ENCODE measurements around the gene RHBDL3. TPM values are rescaled to one million over a fixed set of nuclear protein-coding genes. Genes with fewer than 3 reads are reported as not detected.
"Not testable (repeated sequence)": the region's sequence is repeated elsewhere in the genome, so short reads cannot be mapped to it uniquely, and the experiment has no call there.

Gene RHBDL3
- total and polyA plus RNA-seq, 9 donors, result 0.83 to 5.6 (median 2.0) TPM

DNA sequence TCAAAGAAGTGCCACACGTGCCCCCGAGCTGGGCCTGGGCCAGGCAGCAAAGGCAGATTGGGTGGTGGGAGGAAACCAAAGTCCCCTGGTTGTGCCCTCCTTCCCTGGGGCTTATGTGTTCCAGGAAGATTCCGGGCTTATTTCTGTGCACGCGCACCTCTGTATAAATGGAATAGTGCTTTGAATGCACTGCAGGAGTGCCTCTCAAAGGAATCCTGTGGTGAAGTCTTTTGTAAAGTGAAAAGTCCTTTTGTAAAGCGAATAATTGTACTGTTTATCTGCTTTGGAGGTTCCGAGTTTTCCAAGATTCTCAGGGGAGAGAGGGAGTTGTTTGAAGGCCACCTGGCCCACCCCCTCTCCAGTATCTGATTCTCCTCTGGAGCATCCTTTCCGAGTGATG, 49.5 kb downstream of the RHBDL3 start:
- Histone ChIP-seq H3K36me3 (no peaks in the 10 kb centered on the region), H3K4me1 (ENCODE audit: insufficient read depth) (no peaks in the 10 kb centered on the region), H3K9me3 (no peaks in the 10 kb centered on the region), H3K27me3 (no peaks in the 10 kb centered on the region), H3K27ac (no peak overlapping the region), H3K4me3 (no peak overlapping the region)
- intact Hi-C loops (cut with DNase I), result loop anchor here in 2 of 4 donors (5.0 to 10.0 kb wide), 2 partner anchors 60 to 63 kb away; no protein-coding TSS in a partner anchor
- no peak for DNase-seq
- WGBS, 3 donors, result 81 to 90% (median 88%) methylated on average over 8 of the region's 8 CpGs
- TF ChIP-seq, protein P1, sequence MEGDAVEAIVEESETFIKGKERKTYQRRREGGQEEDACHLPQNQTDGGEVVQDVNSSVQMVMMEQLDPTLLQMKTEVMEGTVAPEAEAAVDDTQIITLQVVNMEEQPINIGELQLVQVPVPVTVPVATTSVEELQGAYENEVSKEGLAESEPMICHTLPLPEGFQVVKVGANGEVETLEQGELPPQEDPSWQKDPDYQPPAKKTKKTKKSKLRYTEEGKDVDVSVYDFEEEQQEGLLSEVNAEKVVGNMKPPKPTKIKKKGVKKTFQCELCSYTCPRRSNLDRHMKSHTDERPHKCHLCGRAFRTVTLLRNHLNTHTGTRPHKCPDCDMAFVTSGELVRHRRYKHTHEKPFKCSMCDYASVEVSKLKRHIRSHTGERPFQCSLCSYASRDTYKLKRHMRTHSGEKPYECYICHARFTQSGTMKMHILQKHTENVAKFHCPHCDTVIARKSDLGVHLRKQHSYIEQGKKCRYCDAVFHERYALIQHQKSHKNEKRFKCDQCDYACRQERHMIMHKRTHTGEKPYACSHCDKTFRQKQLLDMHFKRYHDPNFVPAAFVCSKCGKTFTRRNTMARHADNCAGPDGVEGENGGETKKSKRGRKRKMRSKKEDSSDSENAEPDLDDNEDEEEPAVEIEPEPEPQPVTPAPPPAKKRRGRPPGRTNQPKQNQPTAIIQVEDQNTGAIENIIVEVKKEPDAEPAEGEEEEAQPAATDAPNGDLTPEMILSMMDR (IDR thresholded peaks at IDR 0.05), result no peak
- TF ChIP-seq POLR2A (IDR thresholded peaks at IDR 0.05), result no peak
- TF ChIP-seq EP300 (IDR thresholded peaks at IDR 0.05), result no peak

DNA sequence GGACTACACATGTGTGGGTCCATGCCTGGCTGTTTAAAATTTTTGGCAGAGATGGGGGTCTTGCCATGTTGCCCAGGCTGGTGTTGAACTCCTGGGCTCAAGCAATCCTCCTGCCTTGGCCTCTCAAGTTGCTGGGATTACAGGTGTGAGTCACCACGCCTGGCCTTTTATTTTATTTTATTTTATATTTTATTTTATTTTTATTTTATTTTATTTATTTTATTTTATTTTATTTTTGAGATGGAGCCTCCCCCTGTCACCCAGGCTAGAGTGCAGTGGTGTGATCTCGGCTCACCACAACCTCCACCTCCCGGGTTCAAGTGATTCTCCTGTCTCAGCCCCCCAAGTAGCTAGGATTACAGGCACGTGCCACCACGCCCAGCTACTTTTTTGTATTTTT, 51.0 kb downstream of the RHBDL3 start:
- DNase-seq; H3K36me3 ChIP-seq; H3K4me3 ChIP-seq; H3K4me1 ChIP-seq (ENCODE audit: insufficient read depth); H3K27ac ChIP-seq; H3K27me3 ChIP-seq; H3K9me3 ChIP-seq: not testable (repeated sequence)
- intact Hi-C loops (cut with DNase I), result loop anchor here in 2 of 4 donors (5.0 to 10.0 kb wide), 2 partner anchors 62 to 64 kb away; no protein-coding TSS in a partner anchor
- WGBS, 3 donors, result 91 to 95% (median 92%) methylated on average over 5 of the region's 5 CpGs

DNA sequence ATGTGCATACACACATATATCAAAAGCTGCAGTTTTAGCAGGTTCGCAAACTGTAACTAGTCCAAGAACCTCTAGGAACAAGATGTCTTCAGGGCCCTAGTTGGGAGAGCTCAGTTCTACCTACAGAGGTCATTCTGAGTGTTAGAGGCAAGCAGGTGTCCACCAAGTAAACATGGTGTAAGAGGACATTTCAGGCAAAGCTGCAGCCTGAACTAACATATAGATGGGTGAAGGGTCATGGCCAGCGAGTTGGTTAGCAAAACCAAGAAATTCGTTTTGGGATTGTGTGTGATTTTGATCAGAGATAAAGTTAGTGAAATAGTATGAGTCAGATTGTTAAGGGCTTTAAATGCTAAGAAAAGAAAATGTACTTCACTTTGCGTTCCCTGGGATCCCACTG, 51.7 kb downstream of the RHBDL3 start:
- Histone ChIP-seq H3K27me3 (no peaks in the 10 kb centered on the region), H3K9me3 (no peaks in the 10 kb centered on the region), H3K36me3 (no peaks in the 10 kb centered on the region), H3K4me3 (no peak overlapping the region), H3K4me1 (ENCODE audit: insufficient read depth) (no peaks in the 10 kb centered on the region), H3K27ac (no peak overlapping the region)
- no peak for DNase-seq
- intact Hi-C loops (cut with DNase I), result loop anchor here in 2 of 4 donors (5.0 to 10.0 kb wide), 2 partner anchors 63 to 65 kb away; no protein-coding TSS in a partner anchor
- TF ChIP-seq POLR2A (IDR thresholded peaks at IDR 0.05), result no peak
- TF ChIP-seq, protein P1 (IDR thresholded peaks at IDR 0.05), result no peak
- no peak for TF ChIP-seq EP300 (IDR thresholded peaks at IDR 0.05)
- WGBS, 3 donors, result 81 to 87% (median 82%) methylated on average over 4 of the region's 4 CpGs

DNA sequence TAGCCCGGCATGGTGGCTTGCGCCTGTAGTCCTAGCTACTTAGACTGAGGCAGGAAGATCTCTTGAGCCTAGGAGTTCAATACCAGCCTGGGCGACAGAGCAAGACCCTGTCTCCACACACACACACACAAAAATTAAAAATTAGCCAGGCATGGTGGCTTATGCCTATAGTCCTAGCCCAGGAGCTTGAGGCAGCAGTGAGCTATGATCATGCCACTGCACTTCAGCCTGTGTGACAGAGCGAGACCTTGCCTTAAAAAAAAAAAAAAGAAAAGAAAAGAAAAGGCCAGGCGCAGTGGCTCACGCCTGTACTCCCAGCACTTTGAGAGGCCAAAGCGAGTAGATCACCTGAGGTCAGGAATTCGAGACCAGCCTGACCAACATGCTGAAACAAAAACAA, 52.4 kb downstream of the RHBDL3 start:
- no peaks in the 10 kb centered on the region for H3K9me3 ChIP-seq
- 90 to 96% (median 92%) methylated on average over 8 of the region's 8 CpGs for WGBS, 3 donors
- H3K36me3 ChIP-seq, result no peaks in the 10 kb centered on the region
- no peak overlapping the region for H3K4me3 ChIP-seq
- intact Hi-C loops (cut with DNase I), result loop anchor here in 2 of 4 donors (5.0 to 10.0 kb wide), 2 partner anchors 63 to 66 kb away; no protein-coding TSS in a partner anchor
- H3K4me1 ChIP-seq (ENCODE audit: insufficient read depth), result no peaks in the 10 kb centered on the region
- H3K27ac ChIP-seq, result no peak overlapping the region
- no peak for DNase-seq
- TF ChIP-seq EP300 (IDR thresholded peaks at IDR 0.05) (no peak), POLR2A (IDR thresholded peaks at IDR 0.05) (no peak)
- TF ChIP-seq, protein P1 (IDR thresholded peaks at IDR 0.05), result no peak
- no peaks in the 10 kb centered on the region for H3K27me3 ChIP-seq

DNA sequence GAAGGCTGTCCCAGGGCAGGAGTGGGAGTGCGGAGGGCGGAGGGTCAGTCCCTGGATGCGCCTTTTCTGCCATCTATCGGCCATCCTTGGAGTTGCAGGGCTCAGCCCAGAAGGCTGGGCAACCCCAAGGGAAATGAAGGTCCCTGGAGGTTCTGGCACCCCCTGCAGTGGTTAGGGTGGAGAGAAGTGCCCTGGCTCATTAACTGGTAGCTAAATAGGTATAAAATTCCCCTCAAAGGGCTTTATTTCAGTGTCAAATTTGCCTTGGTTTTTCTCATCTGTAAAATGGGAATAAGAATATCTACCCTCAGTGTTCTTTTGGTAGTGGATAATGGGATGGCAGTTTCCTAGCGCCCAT, 53.9 kb downstream of the RHBDL3 start:
- no peaks in the 10 kb centered on the region for H3K9me3 ChIP-seq
- peak; percentile 71 to 85 (median 81) for DNase-seq
- no peaks in the 10 kb centered on the region for H3K4me1 ChIP-seq (ENCODE audit: insufficient read depth)
- no peaks in the 10 kb centered on the region for H3K27me3 ChIP-seq
- no peak overlapping the region for H3K4me3 ChIP-seq
- intact Hi-C loops (cut with DNase I), result loop anchor here in 2 of 4 donors (5.0 to 10.0 kb wide), 2 partner anchors 65 to 67 kb away; no protein-coding TSS in a partner anchor
- TF ChIP-seq POLR2A (IDR thresholded peaks at IDR 0.05), result no peak
- TF ChIP-seq, protein P1 (IDR thresholded peaks at IDR 0.05), result peak; percentile 77 to 85 (median 81)
- H3K27ac ChIP-seq, result no peak overlapping the region
- WGBS, 3 donors, result 16 to 18% (median 17%) methylated on average over 5 of the region's 5 CpGs
- no peaks in the 10 kb centered on the region for H3K36me3 ChIP-seq

DNA sequence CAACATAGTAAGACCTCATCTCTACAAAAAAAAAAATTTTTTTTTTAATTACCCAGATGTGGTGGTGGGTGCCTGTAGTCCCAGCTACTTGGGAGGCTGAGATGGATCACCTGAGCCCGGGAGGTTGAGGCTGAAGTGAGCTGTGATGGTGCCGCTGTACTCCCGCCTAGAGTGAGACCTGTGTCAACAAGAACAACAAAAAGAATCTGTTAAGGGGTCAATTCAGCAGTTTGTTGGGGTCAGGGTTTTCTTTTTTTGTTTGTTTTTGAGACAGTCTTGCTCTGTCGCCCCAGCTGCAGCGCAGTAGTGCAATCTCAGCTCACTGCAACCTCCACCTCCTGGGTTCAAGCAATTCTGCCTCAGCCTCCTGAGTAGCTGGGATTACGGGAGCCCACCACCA, 54.4 kb downstream of the RHBDL3 start:
- 82 to 91% (median 88%) methylated on average over 6 of the region's 6 CpGs for WGBS, 3 donors
- not testable (repeated sequence) for H3K9me3 ChIP-seq; H3K27me3 ChIP-seq; H3K36me3 ChIP-seq; H3K4me3 ChIP-seq; H3K4me1 ChIP-seq (ENCODE audit: insufficient read depth); DNase-seq; H3K27ac ChIP-seq
- intact Hi-C loops (cut with DNase I), result loop anchor here in 1 of 4 donors (5.0 kb wide), 1 partner anchor 68 kb away; no protein-coding TSS in a partner anchor

Measured in ovary (tissue), 9 donors.